Measurements from ENCODE around the gene TMOD3.

The TMOD3 gene

GRCh38 chr15:51809457-51809856, 20.0 kb upstream of the TMOD3 start:
- no peak overlapping the region for H3K27ac ChIP-seq
- TF ChIP-seq ZFX (IDR thresholded peaks at IDR 0.05; ENCODE audit: borderline replicate concordance): no peak
- no peak for TF ChIP-seq CTCF (IDR thresholded peaks at IDR 0.05)

- TF ChIP-seq CTCF (IDR thresholded peaks at IDR 0.05) (no peak), ZFX (IDR thresholded peaks at IDR 0.05; ENCODE audit: borderline replicate concordance) (no peak)
- no peak overlapping the region for H3K27ac ChIP-seq
Observed at GRCh38 chr15:51812598-51812997, 16.9 kb upstream of the TMOD3 start.

GRCh38 chr15:51814606-51815005, 14.8 kb upstream of the TMOD3 start:
- TF ChIP-seq CTCF (IDR thresholded peaks at IDR 0.05): no peak
- TF ChIP-seq ZFX (IDR thresholded peaks at IDR 0.05; ENCODE audit: borderline replicate concordance): no peak
- H3K27ac ChIP-seq: no peak overlapping the region

- no peak overlapping the region for H3K27ac ChIP-seq
- TF ChIP-seq ZFX (IDR thresholded peaks at IDR 0.05; ENCODE audit: borderline replicate concordance): no peak
- TF ChIP-seq CTCF (IDR thresholded peaks at IDR 0.05): no peak
Observed at GRCh38 chr15:51816611-51817010, 12.8 kb upstream of the TMOD3 start.

GRCh38 chr15:51818150-51818549, 11.3 kb upstream of the TMOD3 start:
- no peak for TF ChIP-seq ZFX (IDR thresholded peaks at IDR 0.05; ENCODE audit: borderline replicate concordance)
- no peak for TF ChIP-seq CTCF (IDR thresholded peaks at IDR 0.05)
- no peak overlapping the region for H3K27ac ChIP-seq

- H3K27ac ChIP-seq: no peak overlapping the region
- TF ChIP-seq CTCF (IDR thresholded peaks at IDR 0.05) (no peak), ZFX (IDR thresholded peaks at IDR 0.05; ENCODE audit: borderline replicate concordance) (no peak)
Observed at GRCh38 chr15:51825698-51826097, 3.8 kb upstream of the TMOD3 start.

GRCh38 chr15:51828621-51829375, 655 bp upstream of the TMOD3 start:
- H3K27ac ChIP-seq: no peak overlapping the region
- no peak for TF ChIP-seq ZFX (IDR thresholded peaks at IDR 0.05; ENCODE audit: borderline replicate concordance)
- TF ChIP-seq CTCF (IDR thresholded peaks at IDR 0.05): no peak
